Measurements from ENCODE around the gene TMEM14A. TPM values are rescaled to one million over a fixed set of nuclear protein-coding genes. Genes with fewer than 3 reads are reported as not detected.

Gene TMEM14A
- total and polyA plus RNA-seq, 9 of the 15 experiments (the other 6 are each of a cell fraction or from before 2014, with no cell fraction given): 3.5 to 43.3 (median 8.5) TPM

DNA sequence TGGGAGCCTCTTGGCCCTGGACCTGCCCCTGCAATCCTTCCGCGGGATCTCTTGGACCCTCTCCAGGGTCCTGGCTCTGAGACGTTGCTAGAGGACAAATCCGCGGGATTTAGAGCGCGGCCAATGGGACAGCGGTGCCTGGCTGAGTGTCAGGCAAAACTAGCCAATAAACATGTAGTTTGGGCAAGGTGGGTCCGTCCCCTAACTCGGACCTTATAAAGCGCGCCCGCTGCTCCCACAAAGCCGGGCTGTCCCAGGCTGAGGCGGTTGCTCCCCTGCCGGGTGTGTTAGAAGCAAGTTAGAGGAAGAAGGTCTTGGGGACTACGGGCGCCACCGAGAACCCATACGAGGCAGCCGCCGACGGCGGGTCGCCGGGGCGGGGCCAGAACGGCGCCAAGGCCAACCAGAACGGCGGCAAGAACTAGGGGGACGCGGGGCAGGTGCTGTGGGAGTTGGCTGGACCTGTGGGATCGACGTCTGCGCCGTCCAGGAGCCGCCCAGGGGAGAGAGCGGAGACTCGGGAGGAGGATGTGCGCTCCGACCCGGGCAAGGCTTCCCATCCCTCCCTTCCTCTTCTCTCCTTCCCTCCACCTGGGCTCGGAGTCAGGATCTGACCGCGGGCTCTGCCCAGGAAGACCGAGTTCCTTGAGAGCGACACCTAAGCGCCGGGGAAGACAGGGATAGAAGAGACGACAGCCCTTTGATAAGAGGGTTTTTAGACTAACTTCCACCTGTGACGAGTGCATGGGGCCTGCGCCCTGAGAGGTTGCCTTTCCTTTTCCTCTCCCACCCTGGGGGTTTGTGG, 6.5 kb upstream of the TMEM14A start (continued):
- no peak for TF ChIP-seq ZNF407 (IDR thresholded peaks at IDR 0.05; ENCODE audit: low read depth)
- TF ChIP-seq MED1 (CRISPR knock-in tag; IDR thresholded peaks at IDR 0.05; ENCODE audit: borderline replicate concordance): no peak
- peak; percentile 16; the same call in 1 of the 2 replicates for TF ChIP-seq NR1H2 (CRISPR knock-in tag; IDR thresholded peaks at IDR 0.05)
- TF ChIP-seq ZNF253 (CRISPR knock-in tag; conservative IDR thresholded peaks at IDR 0.05): no peak
- TF ChIP-seq HDAC8 (tag; IDR thresholded peaks at IDR 0.05): no peak
- TF ChIP-seq ZNF76 (CRISPR knock-in tag; IDR thresholded peaks at IDR 0.05; ENCODE audit: borderline replicate concordance): no peak
- no peak for TF ChIP-seq ZNF212 (CRISPR knock-in tag; IDR thresholded peaks at IDR 0.05)
- no peak; a peak in 1 of 4 replicates for TF ChIP-seq SIN3A (IDR thresholded peaks at IDR 0.05; ENCODE audit: borderline replicate concordance in 2 of 2, control insufficient read depth in 1 of 2, low read depth in 2 of 2, low read length in 2 of 2)
- TF ChIP-seq EWSR1 (IDR thresholded peaks at IDR 0.05; ENCODE audit: borderline replicate concordance, low read depth, partially characterized antibody): no peak

Data from K562 (cell line).